Testis (tissue), 2 donors: ENCODE results near the gene BAMBI.
"Not testable (repeated sequence)": the region's sequence is repeated elsewhere in the genome, so short reads cannot be mapped to it uniquely, and the experiment has no call there.

Experiments
- POLR2A ChIP-seq: fragments of 450-650 bp; IDR thresholded peaks from one replicate; pipeline ENCODE4 v1.6.1; 2017; ENCODE audit warnings: antibody characterized with exemption, mild to moderate bottlenecking, moderate library complexity
- TF ChIP-seq, protein P1 (sequence below), 3 experiments: fragments of 450-650 bp in 2 of 3; fragments of 200-600 bp in 1 of 3; sonication (generic) in 1 of 3; IDR thresholded peaks; one replicate each; pipeline ENCODE4 v1.5.1; 2016 to 2019; ENCODE audit warnings: antibody characterized with exemption in 3 of 3, mild to moderate bottlenecking in 2 of 3, moderate library complexity in 1 of 3

GRCh38 chr10:28658824-28659223 is 18.5 kb upstream of the BAMBI start:
- not testable (repeated sequence) for TF ChIP-seq POLR2A
- TF ChIP-seq, protein P1, sequence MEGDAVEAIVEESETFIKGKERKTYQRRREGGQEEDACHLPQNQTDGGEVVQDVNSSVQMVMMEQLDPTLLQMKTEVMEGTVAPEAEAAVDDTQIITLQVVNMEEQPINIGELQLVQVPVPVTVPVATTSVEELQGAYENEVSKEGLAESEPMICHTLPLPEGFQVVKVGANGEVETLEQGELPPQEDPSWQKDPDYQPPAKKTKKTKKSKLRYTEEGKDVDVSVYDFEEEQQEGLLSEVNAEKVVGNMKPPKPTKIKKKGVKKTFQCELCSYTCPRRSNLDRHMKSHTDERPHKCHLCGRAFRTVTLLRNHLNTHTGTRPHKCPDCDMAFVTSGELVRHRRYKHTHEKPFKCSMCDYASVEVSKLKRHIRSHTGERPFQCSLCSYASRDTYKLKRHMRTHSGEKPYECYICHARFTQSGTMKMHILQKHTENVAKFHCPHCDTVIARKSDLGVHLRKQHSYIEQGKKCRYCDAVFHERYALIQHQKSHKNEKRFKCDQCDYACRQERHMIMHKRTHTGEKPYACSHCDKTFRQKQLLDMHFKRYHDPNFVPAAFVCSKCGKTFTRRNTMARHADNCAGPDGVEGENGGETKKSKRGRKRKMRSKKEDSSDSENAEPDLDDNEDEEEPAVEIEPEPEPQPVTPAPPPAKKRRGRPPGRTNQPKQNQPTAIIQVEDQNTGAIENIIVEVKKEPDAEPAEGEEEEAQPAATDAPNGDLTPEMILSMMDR (IDR thresholded peaks at IDR 0.05): not testable (repeated sequence)
